ENCODE data around the gene SCN4A.

SCN4A gene

DNA sequence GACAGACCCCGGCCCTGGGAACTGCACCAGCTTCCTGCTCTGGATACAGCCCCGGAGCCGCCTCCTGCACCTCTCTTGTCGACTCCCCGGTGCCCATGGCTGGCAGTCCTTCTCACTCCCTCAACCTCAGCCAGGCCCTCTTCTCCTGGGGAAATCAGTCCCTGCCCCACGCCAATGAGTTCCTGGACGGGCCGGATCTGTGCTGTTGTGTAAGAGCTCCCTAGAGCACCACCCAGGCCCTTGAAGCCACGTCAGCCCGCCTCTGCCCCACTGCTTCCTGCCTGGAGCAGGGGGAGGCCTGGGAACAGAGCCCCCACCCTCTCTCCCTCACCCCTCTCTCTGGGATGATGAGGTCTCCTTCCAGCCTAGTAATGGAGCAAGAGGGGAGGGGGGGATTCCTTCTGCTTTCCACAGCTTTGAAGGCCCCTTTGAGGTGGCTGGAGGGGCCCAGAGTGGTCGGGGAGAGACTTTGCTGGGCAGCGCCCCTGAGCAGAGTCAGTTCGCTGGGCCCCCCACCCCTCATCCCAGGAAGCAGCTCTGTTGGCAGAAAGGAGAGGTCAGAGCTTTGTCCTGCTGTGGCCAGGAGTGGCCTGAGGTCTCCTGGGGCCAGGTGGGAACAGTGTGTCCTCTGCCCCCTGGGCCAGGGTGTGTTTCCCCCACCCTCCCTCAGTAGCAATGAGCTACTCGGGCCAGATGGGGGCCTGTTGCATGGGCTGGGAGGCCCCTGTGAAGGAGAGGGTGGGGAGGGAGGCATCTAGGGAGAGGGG, 29.2 kb upstream of the SCN4A start:
- no peak for DNase-seq (ENCODE audit: low read depth)

GRCh38 chr17:64001091-64001579, 28.4 kb upstream of the SCN4A start:
- no peak for DNase-seq (ENCODE audit: low read depth)

DNA sequence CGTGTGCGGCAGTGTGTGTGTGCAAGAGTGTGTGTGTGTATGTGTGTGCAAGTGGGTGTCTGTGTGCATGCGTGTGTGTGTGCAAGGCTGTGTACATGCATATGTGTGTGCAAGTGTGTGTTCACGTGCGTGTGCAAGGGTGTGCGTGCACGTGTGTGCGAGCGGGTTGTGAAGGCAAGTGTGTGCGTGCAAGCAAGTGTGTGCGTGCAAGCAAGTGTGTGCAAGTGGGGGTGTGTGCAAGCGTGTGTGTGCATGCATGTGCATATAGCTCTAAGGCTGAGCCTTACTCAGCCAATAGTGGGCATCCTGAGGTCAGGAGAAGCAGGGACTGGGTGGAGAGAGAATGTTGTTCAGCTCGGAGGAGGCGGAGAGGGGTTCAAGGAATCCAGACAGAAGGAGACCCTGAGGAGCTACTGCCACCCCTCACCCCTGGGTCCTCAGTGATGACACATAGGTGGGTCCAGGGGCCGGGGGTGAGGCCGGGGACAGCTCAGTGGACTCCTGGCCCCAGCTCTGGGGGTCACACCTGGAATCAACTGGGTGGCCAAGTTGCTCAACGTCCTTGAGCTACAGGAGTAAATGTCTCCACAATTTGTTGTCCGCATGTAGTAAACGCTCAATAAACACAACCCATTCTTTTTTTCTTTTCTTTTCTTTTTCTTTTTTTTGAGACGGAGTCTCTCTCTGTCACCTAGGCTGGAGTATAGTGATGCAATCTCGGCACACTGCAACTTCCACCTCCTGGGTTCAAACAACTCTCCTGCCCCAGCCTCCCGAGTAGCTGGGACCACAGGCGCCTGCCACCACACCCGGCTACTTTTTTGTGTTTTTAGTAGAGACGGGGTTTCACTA, 27.2 kb upstream of the SCN4A start:
- DNase-seq (ENCODE audit: low read depth): no peak

DNA sequence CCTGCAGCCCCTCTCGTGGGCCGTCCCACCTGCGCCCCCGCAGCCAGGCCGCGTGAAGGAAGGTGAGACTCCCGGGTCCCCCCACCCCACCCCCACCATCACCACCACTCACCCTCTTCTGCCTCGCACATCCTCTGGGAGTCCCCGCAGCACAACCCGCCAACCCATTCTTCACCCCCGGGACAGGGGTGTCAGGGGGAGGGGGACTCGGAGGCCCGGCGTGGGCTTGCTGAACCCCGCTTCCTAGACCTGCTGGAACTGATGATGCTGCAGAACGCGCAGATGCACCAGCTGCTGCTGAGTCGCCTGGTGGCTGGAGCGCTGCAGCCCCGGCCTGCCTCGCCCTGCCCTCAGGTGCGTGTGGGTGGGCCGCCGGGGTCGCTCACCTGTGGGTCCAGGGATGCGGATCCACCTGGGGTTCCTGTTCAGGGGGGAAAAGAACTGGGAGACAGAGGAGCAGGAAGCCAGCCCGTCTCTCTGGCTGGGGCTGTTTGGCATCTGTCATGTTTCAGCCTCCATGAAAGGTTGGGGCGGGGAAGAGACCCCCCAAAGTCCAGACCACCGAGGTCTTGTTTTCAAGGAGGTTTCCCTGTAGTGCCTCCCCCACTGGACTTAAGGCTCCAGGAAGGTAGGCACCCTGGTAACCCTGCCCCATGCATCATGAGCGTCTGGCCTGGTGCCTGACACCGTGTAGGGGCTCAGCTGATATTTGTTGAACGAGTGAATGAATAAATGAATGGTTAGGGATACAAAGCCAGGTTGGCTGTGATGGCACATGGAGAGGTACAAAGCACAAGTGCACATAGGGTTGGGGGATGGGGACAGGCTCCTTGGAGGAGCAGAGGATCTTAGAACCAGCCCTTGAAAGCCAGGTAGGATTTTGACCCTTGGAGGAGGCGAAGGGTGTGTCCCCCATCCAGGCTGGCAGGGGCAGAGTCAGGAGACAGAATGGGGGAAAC, 26.3 kb upstream of the SCN4A start:
- DNase-seq (ENCODE audit: low read depth): no peak

- no peak for DNase-seq (ENCODE audit: low read depth)
Observed at GRCh38 chr17:63998050-63998720, 25.5 kb upstream of the SCN4A start, which contains the start of gene PRR29. Gene PRR29, plus strand, starts transcription at chr17:63998351. Its CDS starts 14 bp downstream, at chr17:63998365.

DNA sequence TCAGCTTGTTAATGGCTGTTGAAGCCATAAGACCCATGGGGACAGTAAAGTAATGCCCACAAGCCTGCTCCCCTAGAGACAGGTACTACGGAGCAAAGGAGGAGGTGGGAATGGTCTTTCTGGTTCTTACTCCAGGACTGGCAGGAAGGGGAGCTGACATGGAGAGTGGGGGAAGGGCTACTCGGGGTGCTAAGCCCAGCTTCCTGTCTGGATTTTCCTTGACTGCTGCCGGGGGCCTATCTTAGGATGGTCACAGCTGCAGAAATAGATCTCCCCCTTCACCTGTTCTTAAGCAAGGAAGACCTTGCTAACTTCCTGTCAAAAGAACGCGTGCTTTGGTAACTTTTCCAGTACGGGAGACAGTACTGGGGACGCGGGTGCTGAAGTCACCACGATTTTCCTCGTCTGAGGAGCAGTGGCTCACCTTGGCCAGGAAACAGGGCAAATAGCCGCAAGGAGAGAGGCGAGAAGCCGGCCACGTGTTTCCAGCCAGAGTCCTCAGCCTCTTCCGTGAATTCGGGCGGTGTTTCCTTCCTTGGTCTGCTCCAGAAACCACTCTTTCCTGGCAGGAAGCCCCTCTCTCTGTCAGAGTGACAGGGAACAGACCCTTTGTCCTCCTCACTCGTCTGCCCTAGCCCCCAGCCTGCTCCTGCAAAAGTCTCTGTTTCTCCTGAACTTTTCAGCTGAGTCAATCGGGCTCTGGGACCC, 24.8 kb upstream of the SCN4A start:
- no peak for DNase-seq (ENCODE audit: low read depth)

- no peak for DNase-seq (ENCODE audit: low read depth)
Observed at GRCh38 chr17:63996430-63997182, 23.9 kb upstream of the SCN4A start.

DNA sequence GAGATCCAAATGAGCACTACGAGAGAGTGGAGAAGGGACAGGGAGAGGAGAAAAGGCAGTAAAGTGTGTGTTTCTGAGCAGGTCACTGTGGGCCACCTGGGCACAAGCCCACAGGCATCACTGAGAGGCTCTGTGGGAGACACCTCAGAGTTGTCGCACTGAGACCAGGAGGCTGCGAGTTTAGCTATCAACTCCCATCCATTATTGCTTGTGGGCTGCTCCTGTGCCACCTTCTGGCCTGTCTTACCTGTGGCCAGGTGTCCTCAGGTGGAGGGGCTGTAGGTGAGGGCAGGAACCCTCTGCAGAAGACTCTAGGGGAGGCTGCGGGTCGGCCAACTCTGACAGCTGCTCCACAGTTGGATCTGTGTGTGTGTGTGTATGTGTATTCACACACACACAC, 22.9 kb upstream of the SCN4A start:
- no peak for DNase-seq (ENCODE audit: low read depth)

DNA sequence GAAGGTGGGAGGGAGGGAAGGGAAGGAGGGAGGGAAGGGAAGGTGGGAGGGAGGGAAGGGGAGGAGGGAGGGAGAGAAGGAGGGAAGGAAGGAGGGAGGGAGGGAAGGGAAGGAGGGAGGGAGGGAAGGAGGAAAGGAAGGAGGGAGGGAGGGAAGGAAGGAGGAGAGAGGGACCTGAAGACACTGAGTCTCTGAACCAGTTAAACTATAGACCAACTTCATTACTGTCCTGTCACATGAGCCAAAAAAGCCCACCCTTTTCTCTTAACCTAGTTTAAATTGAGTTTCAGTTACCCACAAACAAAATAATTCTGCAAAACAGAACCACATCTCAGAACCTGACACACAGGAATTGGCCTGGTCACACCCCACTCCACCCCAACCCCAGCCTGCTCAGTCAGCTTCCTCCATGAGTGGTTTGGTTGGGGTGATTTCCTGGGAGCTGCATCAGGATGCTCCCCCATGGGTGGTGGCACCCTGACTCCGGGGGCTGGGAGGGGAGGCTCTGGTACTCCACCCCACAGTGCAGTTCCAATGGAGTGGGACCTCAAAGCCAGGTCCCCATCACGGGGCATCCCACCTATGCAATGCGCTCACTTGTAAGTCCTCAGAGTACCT, 20.8 kb upstream of the SCN4A start:
- DNase-seq (ENCODE audit: low read depth): no peak

- DNase-seq (ENCODE audit: low read depth): no peak
Observed at GRCh38 chr17:63991611-63992010, 18.9 kb upstream of the SCN4A start.

DNA sequence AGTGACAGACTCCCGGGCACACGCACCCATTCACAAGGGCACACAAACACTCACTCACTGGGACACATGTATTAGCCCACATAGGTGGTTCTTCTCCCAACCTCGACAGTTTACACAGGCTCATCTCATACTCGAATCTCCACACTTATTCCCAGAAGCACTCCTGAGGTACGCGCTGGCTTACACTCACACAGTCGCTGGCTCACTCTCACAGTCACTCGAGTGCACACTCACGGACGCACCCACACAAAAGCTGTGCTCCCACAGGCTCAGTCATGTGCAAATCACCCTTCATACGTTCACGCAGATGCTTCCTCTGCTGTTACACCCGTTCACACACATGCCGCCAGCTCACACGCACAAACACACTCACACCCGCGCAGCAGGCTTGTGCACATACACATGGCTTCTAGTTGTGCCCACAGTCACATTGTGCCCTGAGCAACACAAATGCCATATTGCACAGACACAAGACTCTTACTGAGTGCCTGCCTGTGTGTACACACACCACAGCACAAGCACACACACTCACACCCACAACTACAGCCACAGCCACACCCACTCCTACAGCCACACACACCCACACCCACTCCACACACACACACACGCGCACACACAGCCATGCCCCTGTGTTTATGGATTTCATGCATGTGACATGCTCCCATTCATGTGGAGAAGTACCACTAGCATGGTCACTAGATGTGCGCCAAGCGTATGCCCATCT, 17.1 kb upstream of the SCN4A start:
- no peak for DNase-seq (ENCODE audit: low read depth)

DNA sequence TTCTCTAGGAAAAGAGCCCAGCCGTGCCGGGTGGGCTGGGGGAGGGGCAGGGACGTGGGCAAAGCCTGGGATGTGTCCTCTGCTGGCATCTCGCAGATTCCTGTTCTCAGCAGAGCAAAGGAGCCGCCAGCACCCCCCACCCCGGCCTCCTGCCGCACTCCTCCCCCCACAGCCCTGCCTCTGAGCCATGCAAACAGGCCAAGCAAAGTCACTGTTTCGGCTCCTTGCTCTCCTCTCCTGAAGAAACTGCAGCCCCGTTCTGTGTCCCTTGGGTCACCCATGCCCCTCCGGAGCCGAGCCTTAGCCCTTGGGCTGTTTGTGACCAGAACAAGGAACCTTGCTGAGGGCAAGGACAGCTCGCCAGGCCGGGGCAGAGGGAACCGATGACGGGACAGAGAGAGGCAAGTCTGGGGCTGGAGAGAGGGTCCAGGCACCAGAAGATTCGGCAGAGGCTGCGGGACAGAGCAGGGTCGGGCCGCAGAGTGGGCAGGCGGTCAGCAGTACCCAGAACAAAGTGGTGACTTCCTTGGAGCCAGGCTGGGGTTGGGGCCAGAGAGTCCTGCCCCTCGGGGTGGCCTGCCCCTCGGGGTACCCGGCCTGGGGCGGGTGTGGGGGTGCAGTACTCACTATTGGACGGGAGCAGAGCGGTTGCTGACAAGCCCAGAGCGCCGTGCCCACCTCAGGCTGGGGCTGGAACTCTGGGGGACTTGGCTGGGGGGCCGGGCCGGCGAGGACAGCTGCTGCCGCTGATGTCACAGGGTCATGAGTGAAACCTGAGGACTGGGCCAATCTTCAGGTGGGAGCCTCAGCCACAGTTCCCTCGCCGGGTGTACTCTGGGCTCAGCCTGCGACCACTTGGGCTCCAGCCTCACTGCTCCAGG, 16.3 kb upstream of the SCN4A start:
- DNase-seq (ENCODE audit: low read depth): no peak

GRCh38 chr17:63988127-63988478, 15.4 kb upstream of the SCN4A start:
- no peak for DNase-seq (ENCODE audit: low read depth)

DNA sequence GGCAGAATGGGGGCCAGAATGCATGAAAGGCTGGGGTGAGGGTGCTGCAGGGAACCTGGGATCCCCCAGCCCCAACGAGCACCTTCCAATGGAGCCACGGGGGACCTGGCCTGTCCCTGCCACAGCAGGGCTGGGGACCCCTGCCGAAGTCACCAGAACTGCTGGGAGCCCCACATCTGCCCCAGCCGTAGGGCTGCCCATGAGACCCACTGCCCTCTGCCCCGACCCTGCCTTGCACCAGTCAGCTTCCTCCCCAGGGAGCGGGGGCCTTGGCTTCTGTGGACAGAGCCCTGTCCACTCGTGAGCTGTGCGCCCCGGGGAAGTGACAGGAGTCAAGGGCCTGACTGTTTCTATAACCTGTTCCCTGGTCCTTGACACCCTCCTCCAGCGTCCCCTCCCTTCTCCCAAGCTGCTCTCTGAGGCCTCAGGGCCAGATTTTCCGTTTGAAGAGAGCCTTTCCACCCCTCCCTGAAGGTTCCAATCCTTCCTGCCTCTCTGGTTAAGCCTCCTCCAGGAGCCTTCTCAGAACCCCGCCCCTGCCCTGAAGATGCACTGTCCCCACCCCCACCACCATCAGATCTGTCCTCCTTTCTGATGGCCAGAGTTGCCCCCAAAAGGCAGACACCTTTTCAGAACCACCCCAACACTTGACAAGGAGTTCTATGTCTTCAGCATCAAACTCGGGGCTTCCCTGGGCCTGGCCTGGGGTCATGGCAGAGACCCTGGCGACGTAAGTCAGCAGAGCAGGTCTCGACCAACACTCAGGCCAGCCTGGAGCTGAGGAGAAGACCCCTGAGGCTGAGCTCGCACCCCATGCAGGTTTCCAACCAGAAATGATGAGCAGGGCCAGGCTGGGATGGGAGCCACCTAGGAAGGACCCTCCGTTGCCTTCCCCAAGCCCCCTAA, 14.8 kb upstream of the SCN4A start:
- DNase-seq (ENCODE audit: low read depth): no peak

GRCh38 chr17:63986821-63987220, 14.1 kb upstream of the SCN4A start:
- no peak for DNase-seq (ENCODE audit: low read depth)

DNA sequence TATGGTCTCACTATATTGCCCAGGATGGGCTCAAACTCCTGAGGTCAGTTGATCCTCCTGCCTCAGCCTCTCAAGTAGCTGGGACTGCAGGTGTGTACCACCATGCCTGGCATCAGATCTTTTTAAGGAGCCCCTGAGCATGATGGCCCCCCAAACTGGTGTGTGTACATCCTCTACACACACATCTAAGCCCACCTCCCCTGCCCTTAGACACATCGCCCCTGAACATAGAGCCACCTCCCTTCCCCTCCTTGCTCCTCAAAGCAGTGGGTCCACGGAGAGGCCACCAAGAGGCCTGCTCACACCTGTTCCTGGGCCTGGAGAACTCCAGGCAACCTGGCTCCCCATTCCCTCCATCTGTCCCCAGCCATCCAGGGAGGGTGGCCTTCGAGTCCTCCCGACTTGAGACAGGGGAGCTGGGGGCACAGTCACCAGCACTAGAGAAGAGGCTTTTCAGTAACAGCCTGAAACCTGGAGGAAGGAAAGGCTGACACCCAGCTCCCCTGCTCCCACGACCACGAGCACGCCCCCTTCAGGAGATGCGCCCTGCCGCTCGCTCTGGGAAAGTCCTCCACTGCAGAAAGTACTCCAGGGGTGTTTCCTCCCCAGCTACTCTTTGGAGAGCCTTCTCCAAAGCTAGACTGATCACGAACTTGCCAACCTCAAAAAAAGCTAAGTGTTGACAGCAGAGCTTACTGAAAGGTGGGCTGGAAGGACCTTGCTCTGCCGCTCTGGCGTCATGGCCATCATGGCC, 12.8 kb upstream of the SCN4A start:
- no peak for DNase-seq (ENCODE audit: low read depth)
